Globus pallidus (tissue), 1 donor: ENCODE results near the gene KCNV2.

Experiments
- DNase-seq: peaks from one replicate; pipeline ENCODE4 v3.0.0-alpha.2; 2015; ENCODE audit warnings: low spot score

KCNV2 gene

DNA sequence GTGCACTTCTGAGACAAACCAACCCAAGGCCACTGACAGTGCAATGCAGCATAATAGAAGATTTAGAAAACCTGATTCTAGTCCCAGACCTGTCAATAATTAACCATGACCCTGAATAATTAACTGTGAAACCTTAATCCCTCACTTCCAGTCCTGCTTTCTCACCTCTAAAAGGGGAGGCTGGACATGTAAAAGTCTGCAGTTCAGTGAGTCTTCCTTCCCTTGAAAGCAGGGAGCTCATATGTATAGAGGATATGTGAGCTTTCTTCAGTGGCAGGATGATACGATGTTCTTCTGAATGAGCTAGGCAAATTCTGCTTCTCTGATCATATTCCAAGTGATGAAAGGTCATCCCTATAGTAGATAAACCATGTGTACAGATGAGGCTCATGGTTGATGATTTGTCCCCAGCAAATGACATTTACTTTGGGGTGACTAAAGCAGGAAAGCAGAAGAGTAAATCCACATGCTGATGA lies 2.9 kb downstream of the KCNV2 start:
- DNase-seq, result no peak

DNA sequence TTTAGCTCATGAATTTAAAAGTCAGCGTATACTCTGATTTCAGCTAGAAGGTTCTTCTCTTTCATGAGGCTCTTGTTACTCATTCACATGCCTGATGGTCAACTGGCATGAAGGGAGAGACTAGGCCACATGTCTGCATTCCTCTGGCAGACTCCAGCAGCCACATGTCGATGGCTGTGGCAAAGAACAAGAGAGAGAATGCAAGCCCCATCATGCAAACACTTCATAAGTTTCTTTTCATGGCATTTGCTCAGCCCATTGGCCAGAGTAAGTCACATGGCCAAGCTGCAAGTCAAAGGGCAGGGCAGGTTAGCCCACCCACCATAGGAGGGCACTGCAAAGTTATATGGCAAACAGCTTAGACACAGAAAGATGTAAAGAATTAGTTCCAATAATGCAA lies 5.4 kb downstream of the KCNV2 start:
- DNase-seq, result no peak

DNA sequence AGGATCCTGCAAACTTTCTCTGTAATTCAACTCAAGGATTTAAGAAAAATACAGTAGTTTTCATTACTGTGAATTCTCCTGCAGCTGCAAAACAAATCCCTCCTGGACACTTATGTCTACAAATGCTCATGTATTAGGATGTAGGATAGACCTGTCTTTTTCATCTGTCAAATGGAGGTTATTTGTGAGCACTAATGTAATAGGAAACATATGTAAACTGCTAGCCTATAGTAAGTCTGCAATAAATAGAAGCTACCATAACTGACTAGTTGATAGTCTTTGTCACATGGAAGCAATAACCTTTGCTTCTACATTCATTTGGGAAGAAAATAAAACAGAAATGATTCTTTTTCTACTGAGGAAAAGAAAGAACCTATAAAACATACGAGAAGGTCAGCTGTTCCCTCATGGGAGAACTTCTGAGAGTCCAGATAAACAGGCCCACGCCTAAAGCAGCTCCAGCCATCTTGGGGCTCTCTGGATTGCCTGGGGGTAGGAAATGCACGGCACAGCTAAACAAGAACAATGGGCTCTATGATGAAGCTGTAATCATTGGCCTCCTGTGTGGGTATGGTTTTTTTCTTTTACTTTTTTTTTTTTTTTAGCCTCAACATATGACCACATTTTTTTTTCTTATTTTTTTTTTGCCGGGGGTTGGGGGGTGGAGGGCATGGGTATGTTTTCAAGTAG lies 6.2 kb downstream of the KCNV2 start:
- DNase-seq, result no peak

DNA sequence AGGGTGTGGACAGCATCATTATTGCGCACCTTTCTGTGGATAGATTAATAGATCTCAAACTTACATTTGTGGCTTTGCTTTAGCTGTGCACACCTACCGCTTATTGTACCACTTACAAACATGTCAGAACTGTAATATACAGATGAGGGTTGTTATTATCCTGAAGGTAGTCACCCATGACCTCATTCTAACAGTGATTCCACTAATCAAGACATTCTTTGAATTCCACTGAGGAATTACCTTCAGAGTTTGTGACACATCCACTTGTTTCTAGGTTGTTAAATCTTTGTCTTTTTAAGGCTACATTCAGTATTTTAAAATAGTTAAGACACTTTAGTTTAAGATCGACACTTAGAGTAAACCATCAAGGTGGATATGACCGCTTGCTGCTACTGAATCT lies 7.8 kb downstream of the KCNV2 start:
- no peak for DNase-seq

DNA sequence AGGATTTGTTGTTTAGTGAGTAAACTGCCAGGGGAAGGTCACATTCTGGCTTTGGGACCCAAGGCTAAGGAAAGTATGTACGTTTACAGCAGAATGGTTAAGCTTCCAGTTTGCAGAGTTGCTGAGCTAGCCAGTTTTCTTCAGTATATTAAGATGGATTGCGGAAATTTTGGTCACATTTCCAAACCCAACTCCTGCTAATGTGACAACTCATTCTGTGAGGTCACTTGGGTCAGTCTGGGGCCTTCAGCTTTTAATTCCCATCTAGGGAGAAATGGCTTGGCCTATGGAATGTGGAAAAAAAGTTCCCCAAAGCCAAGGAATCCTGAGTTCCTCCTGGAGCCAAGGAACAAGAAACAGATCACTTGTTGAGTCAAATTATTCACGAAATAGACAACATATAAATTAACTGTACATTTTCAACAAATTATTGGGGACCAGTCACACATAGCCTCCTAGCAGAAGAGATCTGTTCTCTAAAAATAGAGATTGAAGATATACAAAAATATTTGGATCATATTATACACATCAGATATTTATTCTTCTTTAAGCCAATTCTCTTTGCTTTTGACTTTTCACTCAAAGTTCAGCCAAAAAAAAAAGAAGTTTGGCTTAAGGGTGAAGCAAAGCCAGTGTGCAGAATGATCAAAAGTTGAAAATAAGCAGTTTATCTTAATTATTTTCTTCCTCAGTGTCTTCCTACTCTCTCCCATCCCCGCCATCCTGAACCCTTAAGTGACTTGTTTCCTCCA lies 8.8 kb downstream of the KCNV2 start:
- DNase-seq, result no peak

DNA sequence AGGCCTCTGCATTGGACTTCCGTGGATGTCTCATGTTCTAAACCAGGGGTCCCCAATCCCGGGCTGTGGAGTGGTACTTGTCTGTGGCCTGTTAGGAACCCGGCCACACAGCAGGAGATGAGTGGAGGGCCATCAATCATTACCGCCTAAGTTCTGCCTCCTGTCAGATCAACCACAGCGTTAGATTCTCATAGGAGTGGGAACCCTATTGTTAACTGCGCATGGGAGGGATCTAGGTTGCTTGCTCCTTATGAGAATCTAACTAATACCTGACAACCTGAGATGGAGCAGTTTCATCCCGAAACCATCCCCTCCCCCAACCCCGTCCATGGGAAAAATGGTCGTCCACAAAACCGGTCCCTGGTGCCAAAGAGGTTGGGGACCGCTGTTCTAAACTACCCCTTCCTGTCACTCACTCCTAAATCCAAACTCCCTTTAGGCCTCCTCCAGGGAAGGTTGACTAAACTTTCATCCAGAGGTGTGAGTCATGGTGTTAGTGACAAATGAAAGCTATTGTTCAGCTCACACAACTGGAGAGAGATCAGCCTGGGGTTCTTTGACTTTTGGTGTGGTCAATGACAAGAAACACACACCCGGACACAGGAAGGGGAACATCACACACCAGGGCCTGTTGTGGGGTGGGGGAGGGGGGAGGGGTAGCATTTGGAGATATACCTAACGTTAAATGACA lies 9.5 kb downstream of the KCNV2 start:
- no peak for DNase-seq

DNA sequence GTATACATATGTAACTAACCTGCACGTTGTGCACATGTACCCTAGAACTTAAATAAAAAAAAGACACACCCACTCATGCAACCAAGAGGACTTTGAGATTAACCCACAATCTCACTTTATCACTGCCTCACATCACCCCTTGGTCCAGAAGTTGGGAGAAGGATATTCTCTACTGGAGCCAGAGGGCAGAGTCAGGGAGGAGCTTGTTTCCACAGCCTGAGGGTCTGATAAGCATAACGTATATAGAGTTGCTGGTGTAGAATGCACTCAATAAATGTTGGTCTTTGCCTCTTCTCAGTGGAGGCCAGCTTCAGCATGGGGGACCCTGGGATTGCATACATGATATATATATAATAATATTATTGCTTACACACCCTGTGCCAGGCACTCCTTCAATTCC lies 10.1 kb downstream of the KCNV2 start:
- no peak for DNase-seq

DNA sequence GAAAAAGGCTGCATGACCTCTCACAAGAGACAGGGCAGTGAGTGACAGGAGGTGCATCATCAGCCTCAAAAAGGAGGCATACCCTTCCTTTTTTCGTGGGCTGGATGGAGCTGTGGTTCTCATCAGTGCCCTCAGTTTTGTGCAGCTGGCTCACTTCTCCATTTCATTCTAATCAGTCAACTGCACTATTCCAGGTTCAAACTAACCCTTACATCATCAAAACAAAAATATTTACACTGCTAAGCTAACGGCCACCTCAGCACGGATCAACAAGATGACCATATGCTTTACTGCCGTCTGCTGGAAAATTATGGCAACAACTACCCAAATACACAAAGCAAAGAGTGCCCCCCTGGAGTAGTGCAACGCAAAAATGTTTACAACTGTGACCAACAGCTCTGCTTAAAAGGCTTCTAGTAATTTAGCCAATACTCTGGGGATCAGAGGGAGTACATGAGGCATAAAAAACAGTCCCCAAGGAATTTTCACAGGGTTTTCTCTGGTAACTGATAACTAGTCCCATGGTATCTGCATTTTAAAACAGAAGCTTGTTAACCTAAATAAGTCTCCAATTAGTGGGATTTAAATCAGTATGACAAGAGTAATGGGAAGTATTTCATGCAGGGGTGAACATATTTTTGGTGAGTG lies 10.8 kb downstream of the KCNV2 start:
- DNase-seq, result peak; percentile 33

DNA sequence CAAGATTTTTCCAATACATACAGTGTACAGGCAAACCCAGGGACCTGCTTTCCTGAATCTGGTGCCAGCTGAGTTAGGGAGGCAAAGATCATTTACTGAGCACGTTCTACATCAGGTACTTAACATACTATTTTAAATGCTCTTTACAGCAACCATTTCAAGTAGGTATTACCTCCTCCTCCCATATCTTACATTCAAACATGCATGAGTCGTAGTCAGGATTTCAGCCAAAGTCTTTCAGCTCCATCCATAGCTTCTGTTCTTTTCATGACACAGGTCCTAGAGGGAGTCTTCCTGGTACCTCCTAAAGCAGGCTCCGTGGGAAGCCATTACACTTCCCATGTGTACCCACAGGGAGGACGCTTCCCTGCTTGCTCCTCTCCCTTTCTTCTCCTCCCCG lies 11.7 kb downstream of the KCNV2 start:
- no peak for DNase-seq

DNA sequence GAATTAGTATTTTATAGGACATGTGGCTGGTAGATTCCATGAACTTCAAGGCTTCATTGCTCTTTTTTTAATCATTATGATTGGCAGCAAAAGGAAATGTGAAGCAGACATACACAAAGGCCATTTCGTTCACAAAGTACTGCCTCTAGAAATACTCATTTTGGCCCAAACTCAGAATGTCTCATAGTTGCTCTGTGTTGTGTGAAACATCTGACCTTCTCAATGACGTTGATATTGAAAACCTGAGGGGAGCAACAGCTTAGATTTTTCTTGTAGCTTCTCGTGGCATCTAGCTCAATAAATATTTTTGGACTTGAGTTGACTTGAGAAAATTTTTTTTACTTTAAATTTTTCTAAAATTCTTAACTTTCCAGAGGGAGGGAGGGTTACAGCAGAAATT lies 12.4 kb downstream of the KCNV2 start:
- no peak for DNase-seq

DNA sequence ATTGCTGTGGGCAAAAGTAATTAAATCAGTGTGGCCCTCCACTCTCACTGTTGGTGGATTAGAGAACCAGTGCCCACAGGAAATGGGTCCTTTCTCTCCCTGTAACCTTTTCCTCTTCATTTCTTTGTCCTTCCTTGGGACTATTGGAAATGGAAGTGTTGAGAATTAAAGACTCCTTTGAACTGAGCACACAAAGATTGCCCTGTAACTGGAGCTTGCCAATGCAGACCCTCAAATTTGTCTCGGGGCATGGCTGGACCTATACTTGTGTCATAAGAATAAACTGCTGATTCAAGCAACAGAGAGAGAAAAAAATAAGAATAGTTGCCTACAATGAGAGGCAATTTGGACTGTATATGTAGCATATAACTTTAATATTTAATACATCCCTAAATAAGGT lies 13.7 kb downstream of the KCNV2 start:
- DNase-seq, result no peak

DNA sequence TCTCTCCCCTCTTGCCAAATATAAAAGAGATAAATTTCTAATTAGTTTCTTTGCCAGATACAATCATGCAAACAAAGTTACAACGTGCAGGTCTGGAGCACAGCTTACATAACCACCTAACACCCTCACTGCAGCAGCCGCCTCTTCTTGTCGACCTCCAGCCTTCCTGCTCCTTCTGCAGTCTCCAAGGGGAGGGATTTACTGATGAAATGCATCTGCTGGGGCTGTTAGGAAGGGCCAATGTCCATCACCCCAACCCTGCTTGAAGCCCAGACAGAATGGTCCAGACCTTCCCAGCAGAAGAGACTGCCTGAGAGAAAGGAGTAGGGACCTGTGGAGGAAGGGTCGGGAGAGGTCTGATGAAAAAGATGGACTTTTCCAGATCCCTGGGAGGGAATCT lies 15.2 kb downstream of the KCNV2 start:
- no peak for DNase-seq

DNA sequence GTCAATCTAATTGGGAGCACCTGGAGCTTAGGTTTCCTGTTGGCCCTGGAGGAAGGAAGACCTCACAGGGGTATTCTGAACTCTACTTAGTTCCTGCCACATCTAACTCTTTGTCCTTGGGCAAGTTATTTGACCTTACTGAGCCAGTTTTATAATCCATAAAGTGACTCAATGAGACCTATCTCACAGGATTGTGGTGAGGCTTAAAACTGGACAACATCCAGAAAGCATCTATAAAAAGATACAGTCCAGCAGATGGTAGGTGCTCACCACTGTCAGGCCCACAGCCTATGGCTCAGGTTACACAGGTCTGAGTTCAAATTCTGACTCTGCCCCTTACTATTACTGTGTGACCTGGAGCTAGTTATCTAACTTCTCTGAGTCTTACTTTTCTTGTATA lies 23.3 kb downstream of the KCNV2 start:
- no peak for DNase-seq

DNA sequence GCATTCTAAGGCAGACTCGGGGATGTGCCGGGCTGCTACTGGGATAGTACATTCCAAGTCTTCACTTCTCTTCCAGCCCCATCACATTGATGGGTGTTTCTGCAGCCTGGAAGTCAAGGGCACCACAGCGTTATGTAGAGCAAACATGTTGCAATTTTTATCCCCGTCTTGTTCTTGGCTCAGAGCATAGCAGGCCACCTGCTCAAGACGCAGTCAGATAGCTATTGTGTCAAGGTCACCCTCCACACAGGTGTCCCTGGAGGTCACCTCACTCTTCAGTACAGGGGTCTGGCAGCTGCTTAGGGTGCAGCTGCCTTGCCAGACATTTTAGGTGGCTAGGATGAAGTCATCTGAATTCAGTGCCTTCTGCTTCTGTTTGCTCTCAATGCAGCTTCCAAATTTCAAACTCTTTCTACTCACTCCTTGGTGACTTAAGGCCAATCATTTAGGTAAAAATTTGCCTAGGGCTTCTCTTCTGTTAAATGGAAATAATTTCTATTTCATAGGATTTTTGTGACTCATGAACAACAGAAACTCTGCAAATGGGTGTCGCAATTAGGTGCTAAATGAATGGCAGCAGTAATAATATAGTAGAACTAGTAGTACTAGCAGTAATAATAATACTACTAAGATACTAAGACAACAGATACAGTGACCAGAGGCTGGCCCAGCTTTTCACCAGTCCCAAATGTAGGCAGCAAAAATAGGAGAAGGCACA lies 24.3 kb downstream of the KCNV2 start:
- DNase-seq, result no peak

DNA sequence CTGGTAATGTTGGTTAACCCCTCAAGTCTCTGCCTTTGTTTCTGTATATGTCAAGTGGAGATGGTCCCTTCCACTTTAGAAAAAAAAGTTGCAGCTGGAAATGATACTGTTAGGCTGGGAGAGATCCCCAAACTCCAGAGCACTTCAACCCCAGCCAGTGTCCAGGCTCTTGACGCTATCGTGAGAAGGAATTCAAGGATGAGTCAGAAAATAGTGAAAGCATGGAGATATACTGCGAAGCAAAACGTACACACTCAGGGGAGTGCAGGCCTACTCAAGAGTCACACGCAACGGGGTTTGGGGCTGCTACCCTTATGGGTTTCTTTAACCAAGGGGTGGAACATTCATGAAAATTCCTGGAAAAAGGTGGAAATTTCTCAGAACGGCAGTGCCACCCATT lies 24.9 kb downstream of the KCNV2 start:
- no peak for DNase-seq

DNA sequence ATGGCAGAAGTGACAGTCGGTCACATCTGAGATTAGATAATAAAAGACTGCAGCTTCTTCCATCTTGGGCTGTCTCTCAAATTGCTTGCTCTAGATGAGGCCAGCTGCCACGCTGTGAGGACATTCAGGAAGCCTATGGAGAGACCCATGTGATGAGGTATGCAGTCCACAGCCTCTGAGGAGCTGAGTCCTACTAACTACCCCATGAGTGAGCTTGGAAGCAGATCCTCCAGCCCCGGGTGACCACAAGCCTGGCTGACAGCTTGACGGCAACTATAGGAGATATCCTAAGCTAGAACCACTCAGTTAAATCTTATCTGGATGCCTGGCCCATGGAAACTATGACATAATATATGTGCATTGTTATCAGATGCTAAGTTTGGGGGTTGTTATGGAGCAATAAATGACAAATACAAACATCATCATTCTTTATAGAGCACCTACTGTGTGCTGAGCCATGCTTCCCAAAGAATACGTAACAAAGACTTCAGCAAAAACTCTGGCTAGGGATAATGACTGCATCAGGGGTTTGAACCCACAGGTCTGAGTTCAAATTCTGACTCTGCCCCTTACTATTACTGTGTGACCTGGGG lies 26.7 kb downstream of the KCNV2 start:
- no peak for DNase-seq

DNA sequence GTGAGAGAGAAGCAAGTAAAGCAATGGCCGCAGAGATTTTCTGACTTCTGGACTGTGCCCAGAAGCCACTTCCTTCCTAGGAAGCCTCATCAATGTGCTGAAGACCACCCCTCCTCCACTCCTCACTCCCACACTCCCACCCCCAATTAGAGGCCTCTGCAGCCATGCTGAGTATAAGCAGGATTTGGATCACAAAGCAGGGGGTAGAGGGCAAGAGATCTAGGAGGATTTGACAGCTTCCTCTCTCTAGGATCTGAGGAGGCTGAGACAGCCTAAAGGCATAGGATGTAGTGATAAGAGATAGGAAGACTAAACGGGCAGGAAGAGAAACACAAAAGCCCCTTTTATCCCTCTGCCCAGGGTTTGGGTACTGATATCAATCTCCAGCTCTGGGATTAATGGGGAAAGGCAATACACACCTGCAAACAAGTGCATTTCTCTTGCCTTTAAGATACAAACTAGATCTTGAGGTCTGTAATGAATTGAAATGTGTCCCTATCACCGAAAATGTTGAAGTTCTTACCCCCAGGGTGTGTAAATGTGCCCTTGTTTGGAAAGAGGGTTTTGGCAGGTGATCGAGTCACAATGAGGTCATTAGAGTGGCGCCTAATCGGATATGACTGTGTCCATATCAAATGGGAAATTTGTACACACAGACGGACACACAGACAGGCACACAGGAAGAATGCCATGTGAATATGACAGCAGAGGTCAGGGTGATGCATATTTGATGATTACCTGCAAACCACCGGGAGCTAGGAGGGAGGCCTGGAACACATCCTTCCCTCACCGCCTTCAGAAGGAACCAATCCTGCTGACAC lies 28.5 kb downstream of the KCNV2 start:
- no peak for DNase-seq

DNA sequence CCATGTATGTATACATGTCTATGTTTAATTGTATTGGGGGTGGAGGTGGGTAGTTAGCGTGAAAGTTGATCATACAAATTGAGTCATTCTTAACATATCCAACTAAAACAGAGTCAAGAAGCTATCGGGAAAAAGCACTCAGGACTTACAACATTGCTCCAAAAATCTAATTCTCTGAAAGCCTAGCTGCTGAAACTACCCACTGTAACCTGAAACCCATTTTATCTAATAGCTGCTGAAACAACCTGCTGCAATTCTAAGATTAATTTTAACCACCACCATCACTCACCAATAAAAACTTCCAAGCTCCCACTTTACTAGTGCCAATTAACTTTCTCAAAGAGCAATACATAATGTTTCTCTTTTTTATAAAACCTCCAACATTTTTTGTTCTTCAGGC lies 32.2 kb downstream of the KCNV2 start:
- no peak for DNase-seq

DNA sequence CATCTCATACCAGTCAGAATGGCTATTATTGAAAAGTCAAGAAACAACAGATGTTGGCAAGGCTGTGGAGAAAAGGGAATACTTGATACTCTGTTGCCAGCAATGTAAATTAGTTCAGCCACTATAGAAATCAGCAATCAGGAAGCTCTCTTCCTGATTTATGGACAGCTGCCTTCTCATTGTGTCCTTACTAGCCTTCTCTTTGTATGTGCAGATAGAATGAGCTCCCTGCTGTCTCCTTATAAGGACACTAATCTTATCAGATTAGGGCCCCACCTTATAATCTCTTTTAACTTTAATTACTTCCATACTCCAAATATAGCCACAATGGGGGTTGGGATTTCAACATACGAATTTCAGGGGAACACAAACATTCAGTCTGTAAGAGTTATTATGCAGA lies 38.0 kb downstream of the KCNV2 start:
- no peak for DNase-seq

DNA sequence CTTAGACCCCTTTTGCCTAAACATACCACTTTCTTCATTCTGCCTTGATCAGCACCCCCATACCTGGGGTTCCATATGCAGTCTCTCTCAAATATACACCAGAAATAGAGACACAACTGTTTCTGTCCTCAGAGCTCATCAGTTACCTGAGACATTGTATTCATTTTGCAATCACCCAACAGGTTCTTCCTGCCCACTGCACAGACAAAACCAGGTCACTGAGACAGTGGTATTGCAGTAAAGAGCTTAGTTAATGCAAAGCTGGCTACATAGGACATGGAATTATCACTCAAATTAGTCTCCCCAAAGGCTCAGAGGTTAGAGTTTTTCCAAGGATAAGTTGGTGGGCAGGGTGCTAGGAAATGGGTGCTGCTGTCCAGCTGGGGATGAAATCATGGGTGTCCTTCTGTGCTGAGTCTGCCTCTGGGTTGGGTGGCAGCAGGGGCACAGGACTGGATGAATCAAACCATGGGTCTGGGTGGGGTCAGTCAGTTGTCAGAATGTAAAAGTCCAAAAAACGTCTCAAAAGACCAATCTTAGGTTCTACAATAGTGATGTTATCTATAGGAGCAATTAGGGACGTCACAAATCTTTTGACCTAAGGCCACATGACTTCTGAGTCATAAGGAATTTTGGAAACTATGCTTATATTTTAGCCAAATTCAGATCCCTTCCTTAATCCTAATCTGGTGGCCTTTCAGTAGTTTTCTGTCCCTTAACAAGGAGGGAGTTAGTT lies 41.0 kb downstream of the KCNV2 start:
- DNase-seq, result no peak
